ENCODE measurements around the gene FRAT2.
A peak's percentile ranks its signal among the peaks of the same experiment; 100 is the strongest.
"Not testable (repeated sequence)": the region's sequence is repeated elsewhere in the genome, so short reads cannot be mapped to it uniquely, and the experiment has no call there.

The FRAT2 gene

GRCh38 chr10:97356318-97356914 is 21.9 kb upstream of the FRAT2 start:
- DNase-seq: no peak

DNA sequence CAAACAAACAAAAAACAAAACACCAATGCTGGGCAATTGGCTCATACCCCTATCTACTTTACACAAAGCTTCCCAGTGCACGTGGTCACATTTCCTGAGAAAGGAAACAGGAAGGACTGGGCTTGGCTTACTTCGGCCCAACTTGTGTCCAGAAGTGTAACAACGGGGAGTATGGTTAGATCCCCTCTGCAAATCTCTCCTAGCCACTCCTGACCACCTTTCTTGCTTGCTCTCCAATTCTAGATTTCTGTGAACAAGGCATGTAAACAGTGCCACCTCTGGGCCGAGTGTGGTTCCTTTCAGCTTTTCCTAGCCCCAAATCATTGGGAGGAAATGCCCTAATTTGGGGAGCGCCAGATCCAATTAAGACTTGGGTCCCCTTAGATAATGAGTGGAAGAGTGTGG is 21.0 kb upstream of the FRAT2 start:
- DNase-seq: peak in 1 of 5 donors; percentile 13

GRCh38 chr10:97353945-97354344 is 19.4 kb upstream of the FRAT2 start:
- no peak for DNase-seq

DNA sequence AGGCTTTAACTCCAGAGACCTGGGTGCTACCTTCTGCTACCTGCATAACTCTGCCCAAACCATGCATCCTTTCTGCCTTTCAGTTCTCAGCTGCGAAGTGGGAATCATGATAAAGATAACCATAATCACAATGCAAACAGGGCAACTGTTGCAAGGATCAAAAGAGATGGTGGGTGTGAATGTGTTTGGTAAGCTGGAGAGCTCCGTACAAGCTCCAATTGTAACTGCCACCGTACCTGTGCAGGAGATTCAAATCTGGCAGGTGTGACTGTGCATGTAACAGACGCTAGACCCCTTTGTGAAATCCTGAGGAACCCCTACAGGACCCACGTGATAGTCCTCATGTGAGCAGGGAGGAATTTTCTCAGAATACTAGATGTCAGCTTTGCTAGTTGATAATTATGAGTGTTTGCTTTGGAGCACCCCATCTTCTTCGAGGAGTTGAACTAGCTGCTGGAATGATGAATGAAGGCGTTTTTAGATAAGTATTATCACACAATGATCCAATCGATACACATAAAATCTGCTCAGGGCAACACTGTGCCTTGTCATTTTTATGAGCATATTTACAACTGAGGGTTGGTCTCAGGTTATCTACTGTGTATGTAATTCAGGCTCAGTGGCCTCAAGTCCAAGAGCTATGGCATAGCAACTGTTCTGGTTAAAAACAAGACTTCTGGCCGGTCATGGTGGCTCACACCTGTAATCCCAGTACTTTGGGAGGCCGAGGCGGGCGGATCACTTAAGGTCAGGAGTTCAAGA is 15.4 kb upstream of the FRAT2 start:
- DNase-seq: no peak

GRCh38 chr10:97347317-97347716 is 12.8 kb upstream of the FRAT2 start:
- DNase-seq: no peak

DNA sequence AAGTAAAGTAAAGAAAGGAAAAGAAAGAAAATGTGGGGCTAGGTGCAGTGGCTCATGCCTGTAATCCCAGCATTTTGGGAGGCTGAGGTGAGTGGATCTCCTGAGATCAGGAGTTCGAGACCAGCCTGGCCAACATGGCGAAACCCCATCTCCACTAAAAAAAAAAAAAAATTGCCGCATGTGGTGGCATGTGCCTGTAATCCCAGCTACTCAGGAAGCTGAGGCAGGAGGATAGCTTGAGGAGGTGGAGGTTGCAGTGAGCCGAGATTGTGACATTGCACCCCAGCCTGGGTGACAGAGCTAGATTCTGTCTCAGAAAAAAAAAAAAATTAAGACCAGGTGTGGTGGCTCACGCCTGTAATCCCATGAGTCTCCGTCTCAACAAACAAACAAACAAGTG is 9.1 kb upstream of the FRAT2 start:
- not testable (repeated sequence) for DNase-seq

GRCh38 chr10:97341416-97341815 is 6.9 kb upstream of the FRAT2 start:
- no peak for DNase-seq

GRCh38 chr10:97338041-97338440 is 3.5 kb upstream of the FRAT2 start:
- no peak for DNase-seq

GRCh38 chr10:97336942-97337831 is 2.7 kb upstream of the FRAT2 start:
- no peak for DNase-seq

DNA sequence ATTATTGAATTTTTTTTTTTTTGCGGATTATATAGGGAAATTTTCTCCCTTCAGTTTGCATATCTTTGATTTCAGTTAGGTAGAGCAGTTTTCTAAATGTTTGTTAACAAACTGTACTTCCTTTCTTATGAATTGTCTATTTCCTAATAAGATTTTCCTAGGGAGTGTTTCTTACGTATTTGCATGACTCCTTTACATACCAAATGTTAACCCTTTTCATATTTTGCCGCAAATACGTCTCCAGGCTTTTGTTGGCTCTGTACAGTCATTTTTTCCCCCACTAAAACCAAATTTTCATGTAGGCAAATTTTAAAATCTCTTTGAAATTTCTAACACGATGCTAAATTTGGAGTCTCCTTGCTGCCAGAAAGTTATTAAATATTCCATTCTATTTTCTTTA is 1.9 kb upstream of the FRAT2 start:
- DNase-seq: no peak

DNA sequence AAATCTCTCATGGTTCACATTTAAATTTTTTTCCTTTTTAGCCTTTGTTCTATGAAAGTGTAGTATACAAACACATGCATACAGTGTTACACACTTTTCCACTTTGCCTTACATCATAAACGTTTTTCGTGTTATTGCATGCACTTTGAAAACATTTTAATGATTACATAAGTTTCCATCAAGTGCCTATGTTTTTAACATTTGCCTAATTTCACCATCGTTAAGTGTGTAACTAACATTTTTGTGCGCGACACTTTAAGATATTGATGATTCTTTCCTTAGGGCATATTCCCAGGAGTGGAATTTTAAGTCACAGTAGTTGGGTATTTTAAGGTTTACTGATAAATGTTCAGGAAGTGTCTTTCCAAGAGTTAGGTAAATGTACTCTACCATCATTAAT is 1.5 kb upstream of the FRAT2 start:
- DNase-seq: no peak

- no peak for DNase-seq
These were observed 675 bp upstream of the FRAT2 start for GRCh38 chr10:97335188-97335619.

- peak in 3 of 5 donors; percentile 15 to 48 (median 17) for DNase-seq
These were observed 744 bp downstream of the FRAT2 start for GRCh38 chr10:97333601-97334369.

GRCh38 chr10:97333351-97333600 is 1.3 kb downstream of the FRAT2 start:
- no peak for DNase-seq

GRCh38 chr10:97332591-97333350 is 1.8 kb downstream of the FRAT2 start:
- DNase-seq: no peak

GRCh38 chr10:97331153-97331703 is 3.3 kb downstream of the FRAT2 start:
- no peak for DNase-seq

DNA sequence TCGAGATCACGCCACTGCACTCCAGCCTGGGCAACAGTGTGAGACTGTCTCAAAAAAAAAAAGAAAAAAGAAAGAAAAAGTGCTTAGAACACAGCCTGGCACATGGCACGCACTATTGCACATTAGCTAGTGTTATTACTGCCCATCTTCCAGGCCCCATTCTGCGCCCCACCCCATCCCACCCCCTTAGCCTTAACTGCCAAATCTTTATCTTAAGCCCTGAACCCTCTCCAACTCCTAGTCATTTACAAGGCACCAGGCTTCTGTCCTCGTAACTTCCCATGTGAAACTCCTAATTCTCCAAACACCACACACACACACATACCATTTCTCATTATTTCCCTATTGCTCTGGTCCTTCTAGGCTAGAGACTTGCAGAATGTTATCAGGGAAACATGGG is 4.8 kb downstream of the FRAT2 start:
- DNase-seq: no peak

DNA sequence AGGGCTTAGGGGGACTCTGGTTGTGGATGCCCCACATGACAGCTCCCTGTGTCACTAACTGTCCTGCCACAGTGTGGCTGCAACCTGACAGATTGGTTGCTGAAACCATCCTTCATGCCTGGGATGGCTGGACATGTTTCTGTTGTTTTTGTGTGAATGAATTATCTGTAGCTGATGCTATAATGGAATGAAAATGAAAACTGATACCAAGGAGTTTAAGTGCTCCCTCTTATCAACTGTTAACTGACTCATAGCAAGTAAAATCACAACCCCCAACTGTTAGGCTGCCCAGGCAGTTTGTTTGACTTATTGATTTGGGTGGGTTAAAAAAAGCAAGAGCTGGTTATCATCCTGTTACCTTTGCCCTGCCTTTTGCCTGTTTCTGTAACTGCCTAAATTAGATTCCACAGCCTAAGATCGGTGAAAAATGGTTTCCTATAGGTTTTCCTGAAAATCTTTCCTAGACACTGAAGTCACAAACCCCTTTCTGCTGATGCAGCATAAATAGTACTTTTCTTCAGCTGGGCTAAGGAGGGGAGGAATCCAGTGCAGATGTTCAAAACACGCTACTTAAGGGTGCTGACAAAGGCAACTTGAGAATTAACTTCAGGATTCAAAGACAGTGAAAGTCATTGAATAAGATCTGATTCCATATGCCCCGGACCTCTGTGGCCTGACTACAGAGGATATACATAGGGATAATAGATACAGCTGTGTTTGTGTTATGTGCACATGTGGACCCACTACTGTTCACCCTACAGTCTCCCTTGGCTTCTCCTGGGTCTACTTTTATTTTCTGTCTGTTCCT is 5.7 kb downstream of the FRAT2 start:
- peak in 1 of 5 donors; percentile 49 for DNase-seq

- peak in 1 of 5 donors; percentile 56 for DNase-seq
These were observed 6.9 kb downstream of the FRAT2 start for GRCh38 chr10:97327348-97328294.

DNA sequence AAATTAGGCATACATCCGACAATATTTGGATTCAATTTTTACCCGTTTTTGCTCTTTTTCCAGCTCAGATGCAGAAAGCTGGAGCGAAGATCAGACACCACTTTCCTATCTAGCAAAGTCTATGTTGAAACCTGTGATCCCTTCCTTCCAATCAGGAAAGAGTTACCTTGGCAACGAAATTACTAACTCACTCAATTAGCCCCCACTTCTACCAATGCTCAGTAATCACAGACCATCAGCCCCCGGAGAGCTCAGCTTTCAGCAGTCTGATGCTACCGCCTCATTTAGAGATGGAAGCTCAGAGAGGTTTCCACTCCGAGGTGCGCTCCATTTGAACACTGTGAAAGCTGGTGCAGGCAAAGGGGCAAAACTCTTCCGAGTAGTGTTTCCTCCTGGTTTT is 8.8 kb downstream of the FRAT2 start:
- no peak for DNase-seq

Measured in T-helper 1 cell (primary cell).